Frontal cortex (tissue), 4 donors: ENCODE data around the gene VPS13D. TPM values are rescaled to one million over a fixed set of nuclear protein-coding genes. Genes with fewer than 3 reads are reported as not detected.
"Not testable (repeated sequence)": the region's sequence is repeated elsewhere in the genome, so short reads cannot be mapped to it uniquely, and the experiment has no call there.

ENCODE experiments used
- DNase-seq, 2 donors: peaks; one replicate each; pipeline ENCODE4 v3.0.0; 2012; ENCODE audit warnings: low spot score in 2 of 2
- FAIRE-seq: peaks from 2 replicates; lab custom pipeline; 2012; peaks lifted over from hg19 to GRCh38; lab: Jason Lieb, UNC
- total RNA-seq: library from RNA; depleted of rRNA; stranded (reverse); fragments of >200 nt; gene quantifications from one replicate; pipeline ENCODE4 v1.2.3, GENCODE V29; 2014
- donor health status: control.
- donor health status: control.
- donor health status: control.

The VPS13D gene
- total RNA-seq, 1 donor from 2014 or later, result 34.6 TPM

DNA sequence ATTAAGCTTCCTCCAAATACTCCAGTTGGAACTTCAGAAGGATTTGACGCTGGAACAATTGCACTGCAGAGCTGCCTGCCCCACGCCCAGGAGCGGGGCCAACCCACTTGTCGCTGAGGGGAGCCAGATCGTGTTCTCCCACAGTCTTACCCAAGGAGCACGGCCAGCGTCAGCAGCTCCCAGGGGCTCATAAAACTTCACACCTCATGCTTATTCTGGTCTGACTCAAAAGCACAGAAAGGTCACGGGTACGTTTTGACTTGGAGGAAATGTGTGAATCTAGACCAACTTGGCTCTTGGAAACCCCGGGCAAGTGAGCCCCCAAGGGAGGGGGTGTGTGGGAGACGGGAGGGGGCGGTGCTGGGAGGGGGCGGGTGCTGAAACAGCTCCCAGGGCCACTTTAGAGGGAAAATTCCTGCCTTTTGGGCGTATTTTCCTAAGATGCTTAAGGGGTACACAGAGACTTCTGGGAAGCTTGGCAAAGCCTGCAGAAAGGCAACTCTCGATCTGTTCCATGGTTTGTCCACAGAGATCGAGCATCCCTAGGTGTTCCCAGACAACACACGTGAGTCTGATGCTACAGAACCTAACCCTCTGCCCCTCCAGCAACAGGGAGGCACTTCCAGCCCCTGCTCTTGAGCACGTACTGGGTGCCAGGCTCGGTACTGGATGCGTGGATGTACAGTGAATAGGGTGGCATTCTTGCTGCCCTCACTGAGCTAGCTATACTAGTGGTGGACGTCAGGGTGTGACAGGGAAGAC is 289.3 kb downstream of the VPS13D start:
- FAIRE-seq, result no peak

DNA sequence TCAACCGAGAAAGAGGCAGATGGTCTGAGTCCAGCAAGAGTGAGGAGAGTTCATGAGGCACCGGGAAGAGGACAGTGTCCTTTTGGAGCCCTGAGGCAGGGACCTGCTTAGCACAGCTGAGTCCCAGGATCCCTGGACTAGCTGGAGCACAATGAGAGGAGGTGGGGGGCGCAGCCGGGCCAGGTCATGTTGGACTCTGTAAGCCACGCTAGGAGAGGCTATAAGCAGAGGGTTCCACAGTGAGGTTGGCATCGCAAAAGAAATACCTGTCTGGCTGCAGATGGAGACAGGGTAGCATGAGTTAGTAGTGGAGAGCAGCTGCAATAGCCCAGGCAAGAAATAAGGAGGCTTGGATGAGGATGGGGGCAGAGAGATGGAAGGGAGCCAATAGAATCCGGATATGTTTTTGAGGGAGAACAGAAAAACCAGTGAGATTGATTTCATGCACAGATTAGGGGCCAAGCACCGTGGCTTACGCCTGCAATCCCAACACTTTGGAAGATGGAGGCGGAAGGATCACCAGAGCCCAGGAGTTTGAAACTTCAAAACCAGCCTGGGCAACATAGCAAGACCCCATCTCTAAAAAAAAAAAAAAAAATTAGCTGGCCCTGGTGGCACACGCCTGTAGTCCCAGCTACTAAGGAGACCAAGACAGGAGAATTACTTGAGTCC is 290.0 kb downstream of the VPS13D start:
- no peak for FAIRE-seq
- DNase-seq, result no peak

More for the DNA sequence above, 289.3 kb downstream of the VPS13D start:
- DNase-seq, result peak in 1 of 2 donors; percentile 59

DNA sequence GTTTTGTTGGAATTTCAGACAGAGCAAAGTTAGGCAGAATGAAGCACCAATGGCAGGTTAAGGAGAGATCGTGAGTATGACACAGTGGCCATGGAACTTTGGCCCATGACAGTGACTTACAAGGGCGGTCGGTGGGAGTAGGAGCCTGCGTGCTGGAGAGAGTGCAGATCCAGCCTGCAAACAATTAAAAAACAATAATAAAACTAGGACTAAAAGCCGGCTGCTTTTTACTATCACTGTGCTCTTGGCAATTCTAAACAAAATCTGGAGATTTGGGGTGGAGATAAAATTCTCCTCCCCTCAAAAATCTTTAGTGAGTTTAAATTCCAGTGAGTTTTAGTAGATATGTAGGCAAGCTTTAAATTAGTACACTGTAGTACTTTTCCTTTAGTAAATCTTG is 291.3 kb downstream of the VPS13D start:
- DNase-seq, result no peak
- no peak for FAIRE-seq

DNA sequence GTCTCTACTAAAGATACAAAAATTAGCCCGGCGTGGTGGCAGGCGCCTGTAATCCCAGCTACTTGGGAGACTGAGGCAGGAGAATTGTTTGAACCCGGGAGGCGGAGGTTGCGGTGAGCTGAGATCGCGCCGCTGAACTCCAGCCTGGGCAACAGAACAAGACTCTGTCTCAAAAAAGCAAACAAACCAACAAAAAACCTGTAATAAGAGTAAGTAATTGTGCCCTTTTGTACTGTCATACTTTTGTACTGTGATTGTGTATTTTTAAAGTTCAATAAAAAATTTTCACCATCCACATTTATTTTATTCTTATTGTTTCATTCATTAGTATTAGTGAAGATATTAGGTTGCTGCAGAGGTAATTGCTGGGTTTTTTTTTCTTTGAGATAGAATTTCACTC is 292.9 kb downstream of the VPS13D start:
- DNase-seq, FAIRE-seq: not testable (repeated sequence)

DNA sequence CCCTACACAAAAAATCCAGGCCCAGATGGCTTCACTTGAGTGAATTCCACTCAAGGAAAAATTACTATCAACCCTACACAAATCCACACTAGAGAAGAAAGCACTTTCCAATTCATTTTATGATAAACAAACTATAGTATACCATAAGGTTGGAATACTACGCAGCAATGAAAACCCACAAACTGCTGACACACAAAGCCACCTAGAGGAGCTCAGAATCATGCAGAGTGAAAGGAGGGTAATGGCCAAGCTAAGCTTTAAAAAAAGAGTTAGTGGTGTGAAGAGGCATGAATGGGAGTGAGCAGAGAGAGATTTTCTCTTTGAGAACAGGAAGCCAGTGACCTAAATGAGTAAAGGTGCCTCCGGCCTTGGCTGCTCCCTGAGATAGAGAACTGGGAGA is 294.4 kb downstream of the VPS13D start:
- no peak for FAIRE-seq
- no peak for DNase-seq

DNA sequence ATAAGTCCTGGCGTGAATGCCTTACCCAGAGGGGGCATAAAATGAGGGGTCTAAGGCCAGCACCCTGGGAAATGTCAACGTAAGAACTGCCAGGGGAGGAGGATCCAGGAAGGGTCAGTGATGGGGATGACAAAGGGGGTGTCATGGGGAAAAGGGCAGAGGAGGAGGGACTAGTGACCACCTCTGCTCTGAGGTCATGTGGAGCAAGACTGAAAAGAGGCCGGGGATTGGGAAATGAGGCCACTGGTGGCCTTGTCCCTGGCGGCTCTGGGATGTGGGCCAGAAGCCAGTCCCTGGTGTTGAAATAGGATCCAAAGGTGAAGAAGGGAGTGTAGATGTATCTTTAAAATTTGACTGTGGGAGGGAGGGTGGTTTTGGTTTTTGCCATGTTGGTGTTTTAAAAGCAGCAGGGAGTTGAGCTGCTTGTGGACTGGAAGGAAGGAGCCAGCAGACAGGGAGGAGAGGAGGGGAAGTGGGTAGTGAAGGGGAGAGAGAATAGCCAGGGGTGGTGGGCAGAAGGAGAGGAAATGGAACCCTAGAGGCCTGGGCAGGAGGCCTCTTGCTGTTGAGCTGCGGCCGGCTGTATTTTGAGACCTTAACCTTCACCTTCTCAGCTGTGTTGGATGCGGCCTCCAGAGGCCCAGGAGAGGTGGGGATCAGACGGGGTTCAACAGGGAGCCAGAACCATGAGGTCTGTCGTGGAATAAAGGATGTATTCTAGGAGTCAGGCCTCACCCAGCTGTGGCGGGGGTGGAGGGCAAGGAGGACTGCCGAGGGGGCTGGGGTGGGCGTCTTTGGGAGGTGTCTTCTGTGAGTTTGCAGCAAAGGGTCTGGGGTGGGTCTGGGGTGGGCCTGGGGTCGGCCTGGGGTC is 295.7 kb downstream of the VPS13D start:
- FAIRE-seq (no peak), DNase-seq (no peak)

DNA sequence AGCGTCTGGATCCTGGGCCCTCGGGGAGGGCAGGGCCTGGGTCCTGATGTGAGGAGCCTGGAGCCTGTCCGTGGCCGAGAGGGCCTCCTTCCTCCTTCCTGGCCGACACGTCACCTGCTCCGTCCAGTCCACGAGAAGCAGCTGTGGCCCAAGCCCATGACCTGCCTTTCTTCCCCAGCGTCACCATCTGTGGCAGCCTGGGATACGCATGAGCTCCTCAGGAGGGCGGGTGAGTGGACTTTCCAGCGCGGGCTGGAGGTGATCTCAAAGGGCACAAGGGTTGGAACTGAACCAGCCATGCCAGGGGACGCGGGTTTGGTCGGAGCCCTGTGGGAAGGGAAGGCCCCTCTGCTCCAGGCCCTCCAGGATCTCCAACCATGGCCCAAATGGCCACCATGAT is 297.7 kb downstream of the VPS13D start:
- FAIRE-seq (no peak), DNase-seq (no peak)

DNA sequence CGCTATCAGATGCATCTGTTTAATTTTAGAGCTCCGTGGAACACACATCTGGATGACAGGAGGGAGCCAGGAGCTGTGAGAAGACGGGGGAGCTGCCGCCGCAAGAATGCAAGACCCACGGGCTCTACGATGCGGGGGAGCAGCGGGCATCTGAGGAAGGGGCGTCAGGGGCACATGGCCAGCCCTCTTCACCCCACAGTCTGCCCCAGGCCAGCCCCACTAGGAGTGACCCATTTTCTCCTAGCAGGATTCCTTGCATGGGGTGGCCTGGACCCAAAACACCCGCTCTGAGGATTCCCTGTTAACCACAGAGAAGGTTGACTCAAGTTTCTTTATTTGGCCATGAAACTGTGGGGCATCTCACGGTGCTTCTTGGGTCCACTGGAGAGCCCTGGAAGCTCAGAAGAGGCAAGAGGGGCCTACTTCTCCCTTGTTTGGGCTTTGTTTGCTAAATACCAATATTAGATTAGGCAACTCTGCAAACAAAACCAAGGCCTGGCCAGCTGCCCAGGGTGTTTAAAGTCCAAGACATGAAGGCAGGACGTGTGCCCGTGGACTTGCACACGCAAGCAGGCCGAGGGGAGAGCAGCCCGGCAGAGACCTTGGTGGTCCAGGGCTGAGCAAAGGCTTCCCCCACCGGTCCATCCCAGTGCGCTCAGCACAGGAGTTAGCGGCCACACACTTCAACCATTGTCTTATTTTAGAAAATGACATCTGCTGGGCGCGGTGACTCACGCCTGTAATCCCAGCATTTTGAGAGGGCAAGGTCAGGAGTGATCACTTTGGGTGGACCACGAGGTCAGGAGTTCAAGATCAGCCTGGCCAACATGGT is 298.4 kb downstream of the VPS13D start:
- no peak for DNase-seq
- no peak for FAIRE-seq

DNA sequence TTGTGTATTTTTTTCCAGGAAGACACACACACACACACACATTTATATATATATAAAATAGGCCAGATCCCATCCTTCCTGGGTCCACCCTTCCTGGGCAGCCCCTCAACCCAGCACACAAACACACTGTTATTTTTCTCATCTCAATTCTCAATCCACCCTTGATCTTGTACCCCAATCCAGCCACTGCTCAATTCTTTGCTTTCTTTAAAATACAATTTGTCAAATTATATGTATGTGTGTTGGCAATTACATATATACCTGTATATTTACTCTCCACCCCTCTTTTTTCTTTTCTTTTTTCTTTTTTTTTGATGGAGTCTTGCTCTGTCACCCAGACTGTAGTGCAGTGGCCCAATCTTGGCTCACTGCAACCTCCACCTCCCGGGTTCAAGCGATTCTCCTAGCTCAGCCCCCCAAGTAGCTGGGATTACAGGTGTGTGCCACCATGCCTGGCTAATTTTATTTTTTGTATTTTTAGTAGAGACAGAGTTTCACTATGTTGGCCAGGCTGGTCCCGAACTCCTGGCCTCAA is 299.9 kb downstream of the VPS13D start:
- DNase-seq, result no peak
- no peak for FAIRE-seq

DNA sequence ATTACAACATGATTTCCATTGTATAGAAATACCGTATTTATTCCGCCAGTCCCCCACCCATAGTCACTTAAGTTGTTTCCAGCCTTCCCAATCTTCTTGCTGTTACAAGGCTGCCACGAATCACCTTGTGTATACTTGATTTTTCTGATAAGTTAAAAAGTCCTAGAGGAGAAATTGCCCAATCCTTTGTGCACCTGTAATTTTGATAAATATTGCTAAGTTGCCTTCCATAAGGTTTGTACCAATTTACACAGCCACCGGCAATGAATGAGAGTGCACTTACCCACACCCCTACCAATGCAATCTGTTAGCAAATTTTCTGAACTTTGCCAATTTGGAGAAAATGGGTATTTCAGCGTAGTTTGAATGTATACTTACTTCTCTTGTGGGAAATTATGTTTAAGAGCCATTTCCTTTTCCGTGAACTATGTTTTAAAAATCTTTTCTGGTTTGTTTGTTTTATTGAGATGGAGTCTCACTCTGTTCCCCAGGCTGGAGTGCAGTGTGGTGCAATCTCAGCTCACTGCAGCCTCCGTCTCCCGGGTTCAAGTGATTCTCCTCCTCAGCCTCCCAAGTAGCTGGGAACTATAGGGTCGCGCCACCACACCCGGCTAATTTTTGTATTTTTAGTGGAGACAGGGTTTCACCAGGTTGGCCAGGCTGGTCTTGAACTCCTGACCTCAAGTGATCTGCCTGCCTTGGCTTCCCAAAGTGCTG is 300.8 kb downstream of the VPS13D start:
- DNase-seq (no peak), FAIRE-seq (no peak)

DNA sequence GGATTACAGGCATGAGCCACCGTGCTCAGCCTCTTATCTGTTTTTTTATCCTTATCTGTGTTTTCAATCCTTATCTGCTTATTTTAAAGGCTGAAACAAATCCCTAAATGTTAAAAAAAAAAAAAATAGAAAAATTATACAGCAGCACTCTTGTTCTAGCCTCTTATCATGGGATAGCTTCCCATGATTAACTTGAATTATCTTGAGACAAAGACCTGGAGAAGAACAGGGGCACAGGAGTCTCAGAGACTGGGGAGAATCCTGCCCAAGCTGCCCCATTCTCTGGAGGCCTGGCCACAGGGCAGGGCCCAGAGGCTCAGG is 301.3 kb downstream of the VPS13D start:
- DNase-seq, result no peak
- FAIRE-seq, result no peak

DNA sequence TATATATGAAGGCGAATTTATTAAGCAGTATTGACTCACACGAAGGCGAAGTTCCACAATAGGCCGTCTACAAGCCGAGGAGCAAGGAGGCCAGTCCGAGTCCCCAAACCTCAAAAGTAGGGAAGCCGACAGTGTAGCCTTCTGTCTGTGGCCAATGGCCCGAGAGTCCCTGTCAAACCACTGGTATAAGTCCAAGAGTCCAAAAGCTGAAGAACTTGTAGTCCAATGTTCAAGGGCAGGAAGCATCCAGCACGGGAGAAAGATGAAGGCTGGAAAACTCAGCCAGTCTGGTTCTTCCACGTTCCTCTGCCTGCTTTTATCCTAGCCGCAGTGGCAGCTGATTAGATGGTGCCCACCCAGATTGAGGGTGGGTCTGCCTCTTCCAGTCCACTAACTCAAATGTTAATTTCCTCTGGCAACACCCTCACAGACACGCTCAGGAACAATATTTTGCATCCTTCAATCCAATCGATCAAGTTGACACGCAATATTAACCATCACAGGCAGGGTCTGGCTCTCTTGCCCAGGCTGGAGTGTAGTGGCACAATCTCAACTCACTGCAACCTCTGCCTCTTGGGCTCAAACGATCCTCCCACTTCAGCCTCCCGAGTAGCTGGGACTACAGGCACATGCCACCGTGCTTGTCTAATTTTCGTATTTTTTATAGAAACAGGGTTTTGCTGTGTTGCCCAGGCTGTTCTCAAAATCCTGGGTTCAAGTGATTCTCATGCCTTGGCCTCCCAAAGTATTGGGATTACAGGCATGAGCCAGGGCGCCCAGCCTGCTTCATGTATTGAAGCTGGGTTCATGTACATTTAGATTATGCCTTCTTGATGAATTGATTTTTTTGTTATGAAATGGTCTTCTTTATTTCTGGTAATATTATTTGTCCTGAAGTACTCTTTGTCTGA is 302.8 kb downstream of the VPS13D start:
- DNase-seq (no peak), FAIRE-seq (no peak)

DNA sequence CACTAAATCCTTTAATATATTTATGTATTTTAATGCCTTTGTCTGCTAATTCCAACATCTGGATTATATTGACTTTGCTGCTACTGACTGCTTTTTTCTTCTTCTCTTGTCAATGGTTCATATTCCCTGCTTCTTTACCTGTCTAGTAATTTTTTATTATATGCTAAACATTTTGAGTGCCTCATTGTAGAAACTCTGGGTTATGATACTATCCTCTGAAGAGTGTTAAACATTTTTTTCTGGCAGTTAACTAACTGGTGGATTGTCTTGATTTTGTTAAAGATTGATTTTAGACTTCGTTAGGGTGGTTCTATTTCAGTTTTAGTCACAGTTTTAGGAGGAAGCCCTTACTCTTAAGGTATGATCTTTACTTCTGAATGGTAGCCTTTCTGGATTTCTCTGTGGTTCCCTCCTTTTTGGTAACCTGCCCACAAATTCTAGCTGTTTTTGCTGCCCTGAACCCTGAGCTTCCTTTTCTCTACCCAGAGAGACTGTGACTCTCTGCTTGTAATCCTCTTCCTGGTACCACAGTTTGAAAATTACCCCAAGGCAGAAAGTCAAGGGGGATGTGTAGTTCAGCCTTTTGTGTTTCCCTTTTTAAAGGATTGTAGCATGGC is 306.3 kb downstream of the VPS13D start:
- FAIRE-seq, result no peak
- no peak for DNase-seq

DNA sequence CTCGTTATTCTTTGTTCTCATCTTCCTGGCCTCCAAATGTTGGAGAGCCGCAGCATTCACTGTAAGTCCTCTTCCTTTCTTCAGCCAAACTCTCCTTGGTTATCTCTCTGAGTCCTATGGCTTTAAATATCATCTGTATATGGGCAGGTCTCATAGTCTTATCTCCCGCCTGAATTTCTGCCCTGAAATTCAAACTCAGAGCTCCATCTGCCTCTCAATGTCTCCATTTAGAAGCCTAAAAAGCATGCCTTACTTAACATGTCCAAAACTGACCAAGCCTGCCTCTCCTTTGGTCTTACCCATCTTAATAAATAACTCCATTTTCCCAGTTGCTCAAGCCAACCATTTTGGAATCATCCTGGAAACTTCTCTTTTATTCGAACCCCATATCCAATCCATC is 307.5 kb downstream of the VPS13D start:
- DNase-seq (no peak), FAIRE-seq (no peak)

DNA sequence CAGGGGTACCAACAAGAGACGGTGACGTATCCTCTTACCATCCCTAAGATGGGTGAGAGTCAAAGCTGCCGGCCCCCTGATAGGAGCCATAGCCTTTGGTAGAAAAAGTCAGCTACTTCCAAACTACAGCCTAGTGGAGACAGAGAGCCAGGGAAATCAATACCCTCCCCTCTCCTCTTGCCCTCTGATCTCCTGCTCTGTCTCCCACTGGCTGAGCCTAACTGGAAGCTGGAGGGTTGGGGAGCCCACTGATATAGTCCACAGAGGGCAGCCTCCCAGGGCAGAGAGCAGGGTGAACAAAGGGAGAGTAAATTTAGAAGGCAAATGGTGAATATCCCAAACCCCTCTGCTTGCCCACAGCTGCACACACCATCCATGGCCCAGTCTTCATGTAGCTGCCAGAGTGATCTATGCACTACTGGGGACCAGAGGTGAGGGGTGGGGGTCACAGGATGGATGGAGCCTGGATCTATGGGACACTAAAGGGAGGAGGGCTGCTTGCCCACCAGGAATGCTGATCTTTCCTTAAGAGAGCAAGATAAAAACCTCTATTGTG is 308.2 kb downstream of the VPS13D start:
- DNase-seq (no peak), FAIRE-seq (no peak)

DNA sequence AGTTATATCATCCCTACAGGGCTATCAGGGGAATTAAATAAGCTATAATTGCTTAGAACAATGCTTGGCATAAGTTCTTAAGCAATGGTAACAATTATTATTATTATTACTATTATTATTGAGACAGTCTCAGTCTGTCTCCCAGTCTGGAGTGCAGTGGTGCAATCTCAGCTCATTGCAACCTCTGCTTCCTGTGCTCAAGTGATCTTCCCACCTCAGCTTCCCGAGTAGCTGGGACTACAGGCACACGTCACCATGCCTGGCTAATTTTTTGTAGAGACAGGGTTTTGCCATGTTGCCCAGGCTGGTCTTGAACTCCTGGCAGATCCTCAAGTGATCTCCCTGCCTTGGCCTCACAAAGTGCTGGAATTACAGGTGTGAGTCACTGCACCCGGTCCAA is 308.7 kb downstream of the VPS13D start:
- not testable (repeated sequence) for FAIRE-seq, DNase-seq

DNA sequence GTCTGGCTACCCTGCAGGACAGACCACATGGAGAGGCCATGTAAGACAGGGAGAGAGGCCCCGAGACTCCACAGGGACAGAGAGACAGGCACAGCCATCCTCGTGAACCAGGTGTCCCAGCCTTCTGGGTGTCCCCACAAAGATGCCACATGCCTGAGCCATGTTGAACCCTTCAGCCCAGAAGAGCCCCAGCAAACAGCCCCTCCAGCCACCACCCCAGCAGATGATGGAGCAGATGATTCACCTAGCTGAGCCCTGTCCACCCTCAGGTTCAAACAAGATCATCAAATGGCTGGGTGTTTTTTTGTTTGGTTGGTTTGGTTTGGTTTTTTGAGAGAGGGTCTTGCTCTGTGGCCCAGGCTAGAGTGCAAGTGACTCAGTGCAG is 309.5 kb downstream of the VPS13D start:
- no peak for FAIRE-seq
- no peak for DNase-seq
